GM21360 (cell line): ENCODE data around the gene TMEM225B.
"Not testable (repeated sequence)": the region's sequence is repeated elsewhere in the genome, so short reads cannot be mapped to it uniquely, and the experiment has no call there.

ENCODE experiments used
- ATAC-seq: cut with Tn5 transposase; IDR thresholded peaks from one replicate; pipeline ENCODE4 v1.9.1; 2021; ENCODE audit warnings: mild to moderate bottlenecking, moderate library complexity; ENCODE audit not compliant: unreplicated experiment

TMEM225B gene

DNA sequence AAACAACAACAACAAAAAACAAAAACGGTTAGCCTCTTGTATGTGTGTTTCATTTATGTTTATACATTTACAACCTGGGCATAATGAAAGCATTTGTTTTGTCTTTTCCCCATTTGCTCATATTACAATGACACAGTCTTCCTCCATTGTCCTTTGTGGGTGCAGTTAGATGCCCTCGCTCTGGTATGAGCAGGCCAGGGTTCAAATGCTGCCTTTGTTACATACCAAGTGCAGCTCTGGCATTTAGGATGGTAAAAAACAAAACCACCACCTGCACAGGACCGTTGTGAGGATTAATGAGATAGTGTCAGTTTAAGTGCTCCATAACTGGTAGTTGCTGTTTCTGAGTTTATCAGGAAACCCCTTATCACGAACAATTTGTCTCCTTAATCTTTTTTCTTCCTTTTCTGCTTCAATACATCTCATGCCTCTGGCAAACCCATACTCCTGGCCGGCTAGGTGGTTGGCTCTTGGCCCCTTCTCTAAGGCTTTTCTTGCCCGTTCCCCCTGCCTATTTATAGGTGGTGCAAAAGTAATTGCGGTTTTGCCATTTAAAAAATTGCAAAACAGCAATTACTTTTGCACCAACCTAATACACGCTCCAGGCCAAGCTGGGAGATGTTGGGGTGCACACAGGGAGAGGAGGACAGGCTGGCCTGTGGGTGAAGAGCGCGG lies 18.6 kb upstream of the TMEM225B start:
- no peak for ATAC-seq

DNA sequence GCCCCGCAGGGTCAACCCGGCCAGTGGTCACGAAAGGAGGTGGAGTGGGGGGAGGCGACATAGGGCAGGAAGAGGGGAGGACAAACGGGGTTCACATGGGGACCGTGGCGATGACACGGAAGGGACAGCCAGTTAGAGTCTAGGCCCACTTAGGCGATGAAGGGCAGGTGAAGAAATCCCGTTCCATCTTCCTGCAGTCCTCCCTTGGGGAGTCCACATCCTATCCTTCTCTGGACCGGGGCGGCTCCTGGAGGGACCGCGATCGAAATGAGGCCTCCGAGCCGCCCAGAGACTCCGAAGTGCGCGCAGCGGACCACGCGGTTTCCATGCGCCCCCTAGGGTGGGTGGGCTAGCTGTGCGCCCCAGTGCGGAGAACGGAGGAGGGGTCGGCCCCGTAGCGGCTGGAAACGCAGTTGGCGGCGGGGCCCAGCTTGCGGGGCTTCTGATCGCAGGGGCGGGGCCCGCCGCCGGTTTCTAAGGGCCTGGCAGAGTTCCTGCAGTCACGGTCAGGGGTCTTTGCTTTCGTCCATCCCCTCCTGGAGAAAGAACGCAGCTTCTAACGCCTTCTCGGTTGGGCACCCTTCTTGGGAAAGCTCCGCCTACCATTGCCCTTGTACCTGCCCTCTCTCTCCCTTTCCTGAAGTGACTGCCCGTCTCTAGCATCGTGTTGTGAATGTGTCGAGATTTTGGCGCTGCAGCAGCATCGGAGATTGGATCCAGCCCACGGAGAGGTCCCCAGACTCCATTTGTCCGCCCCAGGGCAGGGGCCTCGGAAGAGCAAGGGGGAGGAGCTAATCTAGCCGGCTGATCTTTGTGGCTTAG lies 17.9 kb upstream of the TMEM225B start:
- ATAC-seq: no peak

DNA sequence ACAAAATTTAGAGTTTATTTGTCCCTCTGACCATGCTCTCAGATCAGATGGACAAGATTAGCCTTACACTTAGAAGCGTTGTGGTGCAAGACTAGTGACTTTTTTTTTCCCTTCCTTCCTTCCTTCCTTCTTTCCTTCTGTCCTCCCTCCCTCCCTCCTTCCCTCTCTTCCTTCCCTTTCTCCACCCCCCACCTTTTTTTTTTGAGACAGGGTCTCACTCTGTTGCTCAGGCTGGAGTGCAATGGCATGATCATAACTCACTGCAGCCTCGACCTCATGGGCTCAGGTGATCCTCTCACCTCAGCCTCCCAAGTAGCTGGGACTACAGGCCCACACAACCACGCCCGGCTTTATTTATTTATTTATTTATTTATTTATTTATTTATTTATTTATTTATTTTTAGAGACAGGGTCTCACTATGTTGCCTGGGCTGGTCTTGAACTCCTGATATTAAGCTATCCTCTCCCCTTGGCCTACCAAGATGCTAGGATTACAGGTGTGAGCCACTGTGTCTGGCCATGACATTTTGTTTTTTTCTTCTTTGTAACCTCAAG lies 17.2 kb upstream of the TMEM225B start:
- ATAC-seq: not testable (repeated sequence)

DNA sequence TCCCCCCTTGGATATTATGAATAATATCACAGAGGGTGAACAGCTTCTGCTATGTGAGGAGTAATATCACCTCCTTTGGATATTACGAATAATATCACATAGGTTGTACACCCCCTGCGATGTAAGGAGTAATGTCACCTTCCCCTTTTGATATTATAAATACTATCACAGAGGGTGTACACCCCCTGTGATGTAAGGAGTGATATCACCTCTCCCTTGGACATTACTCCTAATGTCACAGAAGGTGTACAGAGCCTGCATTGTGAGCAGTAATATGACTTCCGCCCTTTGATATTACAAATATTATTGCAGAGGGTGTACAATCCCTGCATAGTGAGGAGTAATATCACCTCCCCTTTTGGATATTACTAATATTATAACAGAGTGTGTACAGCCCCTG lies 9.2 kb upstream of the TMEM225B start:
- ATAC-seq: no peak

DNA sequence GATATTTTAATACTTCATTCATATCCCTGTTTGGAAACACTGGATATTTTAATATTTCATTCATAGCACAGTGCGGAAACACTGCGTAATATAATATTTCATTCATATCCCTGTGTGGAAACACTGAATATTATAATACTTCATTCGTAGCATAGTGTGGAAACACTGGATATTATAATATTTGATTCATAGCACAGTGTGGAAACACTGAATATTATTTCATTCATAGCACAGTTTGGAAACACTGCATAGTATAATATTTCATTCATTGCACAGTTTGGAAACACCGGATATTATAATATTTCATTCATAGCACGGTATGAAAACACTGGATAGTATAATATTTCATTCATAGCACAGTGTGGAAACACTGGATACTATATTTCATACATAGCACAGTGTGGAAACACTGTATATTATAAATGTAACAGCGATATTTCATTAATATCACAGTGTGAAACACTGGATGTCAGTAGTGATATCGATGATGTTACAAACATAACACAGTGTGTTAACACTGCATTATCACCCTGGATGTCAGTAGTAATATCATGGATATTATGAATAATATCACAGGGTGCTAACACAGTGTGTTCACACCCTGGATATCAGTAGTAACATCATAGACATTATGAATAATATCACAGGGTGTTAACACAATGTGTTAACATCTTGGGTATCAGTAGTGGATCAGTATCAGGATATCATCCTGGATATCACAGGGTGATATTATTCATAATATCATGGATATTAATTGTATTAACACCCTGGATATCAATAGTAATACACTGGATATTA lies 2.9 kb upstream of the TMEM225B start:
- no peak for ATAC-seq

DNA sequence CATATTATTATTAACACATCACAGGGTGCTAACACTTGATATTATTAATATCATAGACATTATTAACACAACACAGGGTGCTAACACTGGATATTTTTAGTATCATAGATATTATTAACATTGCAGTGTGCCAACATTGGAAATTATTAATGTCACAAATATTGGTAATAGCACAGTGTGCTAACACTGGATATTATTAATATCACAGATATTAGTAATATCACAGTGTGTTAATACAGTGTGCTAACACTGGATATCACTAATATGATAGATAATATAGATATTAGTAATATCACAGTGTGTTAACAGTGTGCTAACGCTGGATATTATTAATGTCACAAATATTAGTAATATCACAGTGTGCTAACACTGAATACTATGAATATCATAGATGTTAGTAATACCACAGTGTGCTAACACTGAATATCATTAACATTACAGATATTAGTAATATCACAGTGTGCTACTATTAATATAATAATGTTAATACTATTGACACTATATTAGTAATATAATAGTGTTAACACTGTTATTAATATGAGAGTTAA lies 1.6 kb upstream of the TMEM225B start:
- no peak for ATAC-seq

DNA sequence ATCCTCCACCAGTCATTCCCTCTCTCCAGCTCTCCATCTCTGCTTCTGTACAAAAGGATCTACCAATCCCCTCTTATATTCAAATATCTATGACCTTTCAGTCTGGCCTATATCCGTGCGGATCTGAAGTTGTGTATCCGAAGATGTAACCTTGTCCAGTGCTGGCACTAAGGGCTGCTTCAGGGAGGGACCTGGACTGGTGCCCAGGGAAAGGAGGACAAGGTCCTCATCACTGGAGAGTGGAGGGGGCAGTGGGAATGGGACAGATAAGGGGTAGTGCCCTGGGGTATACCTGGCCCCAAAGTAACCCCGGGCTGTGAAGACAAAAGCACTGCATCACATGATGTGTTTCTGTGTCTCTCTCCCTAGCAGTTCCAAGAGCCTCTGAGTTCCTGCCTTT lies 1.8 kb downstream of the TMEM225B start:
- ATAC-seq: no peak

DNA sequence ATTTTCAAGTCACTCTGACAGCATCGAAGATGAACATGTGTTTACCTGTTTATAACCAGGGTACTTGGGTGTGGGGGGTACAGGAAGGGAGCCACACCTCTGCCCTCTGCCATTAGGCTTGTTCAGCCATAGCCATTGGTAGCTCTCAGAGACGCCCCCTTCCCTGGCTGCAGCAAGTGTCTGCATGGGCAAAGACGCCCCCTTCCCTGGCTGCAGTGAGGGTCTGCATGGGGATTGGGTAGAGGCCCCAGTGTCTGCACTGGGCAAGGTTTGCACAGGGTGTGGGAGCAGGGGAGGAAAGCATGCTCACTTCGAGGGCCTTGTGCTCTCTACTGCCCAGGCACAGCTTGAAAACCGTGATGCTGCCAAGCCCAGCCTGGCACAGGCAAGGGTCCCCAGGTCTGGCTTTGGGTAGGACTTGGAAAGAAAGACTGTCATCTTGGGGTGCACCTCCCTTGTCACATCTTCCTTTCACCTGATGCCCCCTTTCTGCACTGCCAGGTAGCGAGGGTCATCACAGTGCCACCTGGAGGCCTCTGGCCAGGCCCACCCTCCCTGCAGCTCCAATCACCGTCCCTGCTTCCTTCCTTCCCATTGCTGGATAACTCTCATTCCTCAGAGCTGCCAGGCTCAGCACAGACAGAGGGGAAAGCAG lies 3.7 kb downstream of the TMEM225B start:
- no peak for ATAC-seq

DNA sequence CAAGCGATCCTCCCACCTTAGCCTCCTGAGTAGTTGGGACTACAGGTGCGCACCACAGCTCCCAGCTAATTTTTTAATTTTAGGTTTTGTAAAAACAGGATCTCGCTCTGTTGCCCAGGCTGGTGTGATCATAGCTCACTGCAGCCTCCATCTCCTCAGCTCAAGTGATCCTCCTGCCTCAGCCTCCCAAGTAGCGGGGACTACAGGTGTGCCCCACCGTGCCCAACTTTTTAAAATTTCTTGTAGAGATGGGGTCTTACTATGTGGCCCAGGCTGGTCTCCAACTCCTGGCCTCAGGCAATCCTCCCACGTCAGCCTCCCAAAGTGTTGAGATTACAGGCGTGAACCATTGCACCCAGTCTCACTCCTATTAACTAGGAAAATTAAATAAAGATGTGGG lies 7.5 kb downstream of the TMEM225B start:
- ATAC-seq: no peak

DNA sequence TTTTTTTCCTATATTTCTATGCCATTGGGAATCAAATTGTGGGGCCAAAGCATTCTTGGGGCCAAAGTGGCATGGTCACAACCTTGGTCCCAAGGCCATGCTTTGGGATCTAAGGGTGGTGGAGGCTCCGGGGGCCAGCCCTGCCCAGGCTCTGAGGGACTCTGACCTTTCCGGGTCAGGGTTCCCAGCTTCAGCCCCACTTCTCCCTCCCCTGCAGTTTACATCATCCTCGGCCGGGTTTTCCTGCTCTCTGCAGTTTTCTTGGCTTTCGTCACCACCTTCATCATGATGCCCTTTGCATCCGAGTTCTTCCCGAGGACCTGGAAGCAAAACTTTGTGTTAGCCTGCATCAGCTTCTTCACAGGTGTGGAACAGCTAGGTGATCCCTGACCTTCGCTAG lies 8.5 kb downstream of the TMEM225B start:
- no peak for ATAC-seq

DNA sequence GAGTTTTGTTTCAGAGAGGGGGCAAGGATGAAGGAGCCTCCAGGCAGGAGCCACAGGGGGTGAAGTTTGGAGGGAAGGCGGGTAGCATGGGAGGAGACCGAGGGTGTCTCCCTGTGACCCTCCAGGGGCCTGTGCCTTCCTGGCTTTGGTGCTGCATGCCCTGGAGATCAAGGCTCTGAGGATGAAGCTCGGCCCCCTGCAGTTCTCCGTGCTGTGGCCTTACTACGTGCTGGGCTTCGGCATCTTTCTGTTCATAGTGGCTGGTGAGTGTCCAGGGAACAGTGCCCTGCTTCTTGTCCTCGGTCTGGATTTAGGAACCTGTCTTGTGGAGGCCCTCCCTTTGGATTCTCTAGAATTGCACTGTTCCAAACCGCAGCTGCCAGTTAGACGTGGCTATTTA lies 9.5 kb downstream of the TMEM225B start:
- no peak for ATAC-seq

DNA sequence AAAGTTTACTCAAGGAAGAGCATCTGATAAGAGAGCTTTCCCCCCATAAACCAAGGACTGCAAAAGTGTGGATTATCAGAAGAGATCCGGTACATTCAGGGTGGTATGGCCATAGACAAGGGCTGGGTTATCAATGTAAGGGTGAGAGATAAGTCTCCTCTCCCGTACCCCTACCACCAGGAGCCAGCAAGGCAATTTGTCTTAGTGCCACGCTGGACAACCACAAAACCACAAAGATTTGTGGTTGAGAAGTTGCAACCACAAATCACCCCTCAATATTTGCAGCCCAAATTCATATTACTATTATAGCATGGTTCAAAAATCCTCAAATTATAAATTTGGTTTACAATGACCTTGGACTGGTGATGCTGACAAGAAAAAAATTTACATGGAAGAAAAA lies 16.4 kb downstream of the TMEM225B start:
- ATAC-seq: no peak

DNA sequence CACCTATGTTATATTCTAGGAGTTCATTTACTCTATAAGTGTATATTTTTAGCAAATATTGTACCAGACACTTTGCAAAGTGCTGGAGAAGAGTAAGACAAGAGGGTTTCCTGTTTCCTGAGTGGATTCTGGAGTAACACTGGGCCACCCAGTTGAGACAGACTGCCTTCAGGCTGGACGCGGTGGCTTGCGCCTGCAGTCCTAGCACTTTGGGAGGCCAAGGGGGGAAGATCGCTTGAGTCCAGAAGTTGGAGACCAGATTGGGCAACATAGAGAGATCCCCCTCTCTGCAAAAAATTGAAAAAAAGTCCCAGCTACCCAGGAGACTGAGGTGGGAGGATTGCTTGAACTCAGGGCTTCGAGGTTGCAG lies 17.9 kb downstream of the TMEM225B start:
- no peak for ATAC-seq

DNA sequence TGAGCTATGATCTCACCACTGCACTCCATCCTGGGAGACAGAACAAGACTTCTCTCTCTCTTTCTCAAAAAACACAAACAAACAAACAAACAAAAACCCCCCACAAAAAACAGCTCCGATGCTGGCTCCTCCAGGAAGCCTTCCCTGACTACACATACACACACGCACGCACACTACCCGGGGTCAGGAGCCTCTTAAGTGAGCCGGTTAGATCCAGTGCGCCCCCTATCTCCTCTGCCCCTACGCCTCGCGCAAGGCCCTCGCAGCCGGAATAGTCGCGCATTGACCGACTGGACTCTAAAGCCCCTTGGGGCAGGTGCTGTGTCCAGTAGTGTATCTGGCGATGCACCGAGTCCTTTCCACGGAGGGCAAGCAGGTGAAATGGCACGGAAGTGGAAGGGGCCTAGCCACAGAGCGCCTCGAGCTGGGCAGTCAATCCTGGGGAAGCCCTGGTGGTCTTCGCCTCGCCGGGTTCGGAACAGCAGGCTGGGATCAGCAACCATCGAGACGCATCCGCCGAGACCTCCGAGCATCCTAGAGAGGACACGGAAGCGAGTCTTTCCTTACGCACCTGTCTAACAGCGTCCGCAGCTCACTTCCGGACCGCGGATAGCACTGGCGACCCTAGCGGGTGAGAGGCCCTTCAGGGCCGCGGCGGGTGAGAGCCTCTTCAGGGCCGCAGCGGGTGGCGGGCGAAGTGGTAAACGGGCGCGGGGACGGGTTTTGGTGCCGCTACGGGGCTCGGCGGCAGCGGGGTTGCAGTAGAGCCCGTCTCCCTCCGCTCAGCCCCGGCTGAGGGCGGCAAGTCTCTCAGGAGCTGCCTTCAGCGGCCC lies 18.5 kb downstream of the TMEM225B start, which contains the start of gene ZSCAN25:
TSS of gene ZSCAN25 (plus strand) at position 588 of the 833 bp plus-strand sequence. CDS start 2,661 bp downstream, outside the sequence.
- peak; percentile 93 for ATAC-seq

DNA sequence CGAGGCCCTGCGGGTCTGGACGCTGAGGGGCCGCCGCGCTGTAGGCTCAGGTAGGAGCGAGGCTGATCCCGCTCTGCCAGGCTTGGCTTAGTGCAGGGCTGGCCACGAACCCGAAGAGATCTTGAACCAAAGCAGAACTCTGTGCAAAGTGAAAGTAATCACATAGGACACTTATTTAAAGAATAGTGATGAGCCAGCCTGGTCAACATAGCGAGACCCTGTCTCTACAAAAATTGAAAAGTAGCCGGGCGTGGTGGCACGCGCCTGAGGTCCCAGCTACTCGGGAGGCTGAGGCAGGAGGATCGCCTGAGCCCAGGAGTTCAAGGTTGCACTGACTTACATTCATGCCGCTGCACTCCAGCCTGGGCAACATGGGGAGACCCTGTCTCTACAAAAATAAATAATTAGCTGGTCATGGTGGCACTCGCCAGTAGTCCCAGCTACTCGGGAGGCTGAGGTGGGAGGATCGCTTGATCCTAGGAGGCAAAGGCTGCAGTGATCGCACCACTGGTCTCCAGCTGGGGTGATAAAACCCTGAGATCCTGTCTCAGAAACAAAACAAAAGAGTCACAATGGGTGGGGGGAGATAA lies 19.2 kb downstream of the TMEM225B start:
- ATAC-seq: no peak

DNA sequence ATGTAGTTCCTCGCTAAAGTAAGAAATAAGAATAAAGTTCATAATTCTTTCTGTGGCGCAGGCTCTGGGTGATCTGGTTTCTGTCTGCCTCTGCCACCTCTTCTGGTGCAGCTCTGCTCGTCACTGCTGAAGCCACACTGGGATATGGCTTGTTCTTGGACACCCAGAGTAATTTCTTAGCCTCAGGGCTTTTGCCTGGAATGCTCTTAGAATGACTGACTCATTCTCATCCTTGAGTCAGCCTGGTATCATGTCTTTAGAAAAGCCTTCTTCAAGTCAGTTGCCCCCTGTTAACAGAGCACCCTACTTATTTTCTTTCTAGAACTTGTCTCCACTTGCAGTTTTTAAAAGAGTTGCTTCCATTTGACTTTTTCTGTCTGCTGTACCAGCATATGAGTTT lies 20.7 kb downstream of the TMEM225B start:
- ATAC-seq: no peak

DNA sequence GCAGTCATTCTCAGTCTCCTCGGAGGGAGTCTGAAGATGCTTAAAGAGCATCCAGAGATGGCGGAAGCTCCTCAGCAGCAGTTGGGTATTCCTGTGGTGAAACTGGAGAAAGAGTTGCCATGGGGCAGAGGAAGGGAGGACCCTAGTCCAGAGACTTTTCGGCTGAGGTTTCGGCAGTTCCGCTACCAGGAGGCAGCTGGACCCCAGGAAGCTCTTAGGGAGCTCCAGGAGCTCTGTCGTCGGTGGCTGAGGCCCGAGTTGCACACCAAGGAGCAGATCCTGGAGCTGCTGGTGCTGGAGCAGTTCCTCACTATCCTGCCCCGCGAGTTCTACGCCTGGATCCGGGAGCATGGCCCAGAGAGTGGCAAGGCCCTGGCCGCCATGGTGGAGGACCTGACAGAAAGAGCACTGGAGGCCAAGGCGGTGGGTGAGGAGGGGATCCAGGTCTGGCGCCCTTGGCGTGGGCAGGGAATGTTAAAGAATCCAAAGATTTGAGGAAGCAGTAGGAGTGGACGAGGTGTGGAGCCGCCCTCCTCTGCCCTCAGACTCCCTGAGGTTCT lies 21.6 kb downstream of the TMEM225B start:
- ATAC-seq: no peak

DNA sequence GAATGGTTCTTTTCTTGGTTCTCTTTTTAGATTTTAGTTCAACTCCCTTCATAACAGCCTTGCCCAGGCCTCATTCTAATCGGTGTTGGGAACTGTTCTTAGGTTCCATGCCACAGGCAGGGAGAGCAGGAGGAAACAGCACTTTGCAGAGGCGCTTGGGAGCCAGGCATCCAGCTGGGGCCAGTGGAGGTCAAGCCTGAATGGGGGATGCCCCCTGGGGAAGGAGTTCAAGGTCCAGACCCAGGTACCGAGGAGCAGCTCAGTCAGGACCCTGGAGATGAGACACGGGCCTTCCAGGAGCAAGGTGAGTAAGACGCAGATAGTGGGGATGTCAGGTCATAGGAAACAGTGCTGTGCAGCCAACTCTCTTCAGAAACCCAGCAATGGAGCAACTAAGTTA lies 23.2 kb downstream of the TMEM225B start:
- ATAC-seq: no peak

DNA sequence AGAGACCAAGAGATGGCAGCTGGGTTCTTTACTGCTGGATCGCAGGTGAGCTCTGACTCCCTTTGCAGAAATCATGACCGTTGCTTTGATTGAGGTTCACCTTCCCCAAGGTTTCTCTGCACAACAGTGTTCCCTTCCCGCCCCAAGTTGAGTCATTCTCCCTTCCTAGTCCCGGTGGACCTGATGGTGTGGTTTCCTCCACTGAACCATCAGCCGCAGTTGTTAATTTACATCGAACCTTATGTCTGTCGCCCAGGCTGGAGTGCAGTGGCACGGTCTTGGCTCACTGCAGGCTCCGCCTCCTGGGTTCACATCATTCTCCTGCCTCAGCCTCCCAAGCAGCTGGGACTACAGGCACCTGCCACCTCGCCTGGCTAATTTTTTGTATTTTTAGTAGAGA lies 24.5 kb downstream of the TMEM225B start:
- ATAC-seq: no peak
